AG08395 (cell line): ENCODE data around the gene BTG1.

Source experiments
- DNase-seq: peaks from one replicate; pipeline ENCODE4 v3.0.0; 2012; ENCODE audit warnings: mixed read lengths, low spot score

Gene BTG1, protein sequence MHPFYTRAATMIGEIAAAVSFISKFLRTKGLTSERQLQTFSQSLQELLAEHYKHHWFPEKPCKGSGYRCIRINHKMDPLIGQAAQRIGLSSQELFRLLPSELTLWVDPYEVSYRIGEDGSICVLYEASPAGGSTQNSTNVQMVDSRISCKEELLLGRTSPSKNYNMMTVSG

DNA sequence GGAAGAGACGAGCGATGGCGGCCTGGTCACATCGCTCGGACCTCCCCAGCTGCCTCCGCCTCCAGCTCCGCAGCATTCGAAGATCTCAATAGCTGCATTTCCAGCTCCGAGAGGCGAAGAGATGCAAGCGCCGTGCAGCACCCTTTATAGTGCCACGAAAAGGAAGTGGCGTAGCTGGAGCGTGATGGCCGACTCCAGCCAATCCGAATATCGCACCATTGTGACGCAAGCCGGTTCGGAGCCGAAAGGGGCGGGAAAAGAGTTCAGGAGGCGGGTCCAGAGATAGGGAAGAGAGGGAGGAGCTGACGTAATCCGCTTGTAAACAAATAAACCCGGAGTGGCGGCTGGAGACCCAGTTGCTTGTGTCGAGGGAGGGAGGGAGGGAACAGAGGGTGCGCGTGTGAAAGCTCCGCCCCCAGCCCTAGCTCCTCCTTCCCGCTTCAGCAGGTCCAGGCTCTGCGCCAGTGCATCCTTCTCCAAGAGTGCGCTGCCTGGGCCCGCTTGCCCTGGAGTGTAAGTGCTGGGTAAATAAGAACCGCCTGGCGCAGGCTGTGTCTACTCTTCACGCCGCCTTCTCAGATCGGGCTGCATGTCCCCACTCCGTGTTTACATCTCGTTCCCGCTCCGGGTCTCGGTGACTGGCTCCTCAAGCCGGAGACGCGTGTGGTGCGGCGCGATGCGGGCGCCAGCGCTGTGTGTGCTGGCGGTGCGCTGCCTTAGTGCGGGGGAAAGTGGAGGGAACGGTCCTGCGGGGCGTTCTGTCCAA, at the start of gene BTG1:
Gene BTG1, minus strand, starts transcription at position 116 of the 766 bp plus-strand sequence. CDS start 311 bp downstream, outside the sequence.
- DNase-seq = peak; percentile 97

DNA sequence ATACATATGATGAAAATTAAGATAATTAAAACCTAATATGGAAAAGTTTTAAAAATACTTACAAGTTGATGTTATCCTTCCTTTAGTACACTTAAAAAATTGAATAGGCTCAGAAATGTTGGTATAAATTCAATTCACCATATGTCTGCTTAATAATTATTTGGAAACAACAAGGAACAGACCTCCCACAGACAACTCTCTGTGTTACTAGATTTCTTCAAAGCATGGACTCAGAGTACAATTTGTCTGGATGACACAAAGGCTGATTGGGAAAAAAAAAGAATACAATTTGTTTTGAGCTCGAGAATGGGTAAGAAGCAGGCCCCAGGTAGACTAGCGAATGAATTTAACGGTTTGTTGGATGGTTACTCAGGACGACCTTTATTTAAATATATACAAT, 48.9 kb upstream of the BTG1 start:
- DNase-seq = no peak

DNA sequence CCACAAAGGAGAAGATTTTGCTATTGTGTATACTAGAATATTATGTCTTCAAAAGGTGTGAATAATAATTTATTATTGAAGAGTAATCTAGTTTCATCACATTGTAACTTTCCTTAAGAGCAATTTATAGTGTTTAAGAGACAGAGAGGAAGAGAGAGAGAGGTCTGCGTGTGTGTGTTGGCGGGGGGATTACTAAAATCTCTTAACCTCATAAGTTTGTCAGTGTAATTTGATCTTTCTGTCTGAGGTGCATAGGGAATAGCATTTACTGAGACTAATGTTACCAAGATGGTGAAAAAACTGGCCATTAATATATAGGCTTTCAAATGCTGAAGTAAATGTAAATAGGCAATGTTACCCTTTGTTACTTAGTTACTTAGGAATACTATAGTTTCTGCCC, 48.2 kb upstream of the BTG1 start:
- no peak for DNase-seq

DNA sequence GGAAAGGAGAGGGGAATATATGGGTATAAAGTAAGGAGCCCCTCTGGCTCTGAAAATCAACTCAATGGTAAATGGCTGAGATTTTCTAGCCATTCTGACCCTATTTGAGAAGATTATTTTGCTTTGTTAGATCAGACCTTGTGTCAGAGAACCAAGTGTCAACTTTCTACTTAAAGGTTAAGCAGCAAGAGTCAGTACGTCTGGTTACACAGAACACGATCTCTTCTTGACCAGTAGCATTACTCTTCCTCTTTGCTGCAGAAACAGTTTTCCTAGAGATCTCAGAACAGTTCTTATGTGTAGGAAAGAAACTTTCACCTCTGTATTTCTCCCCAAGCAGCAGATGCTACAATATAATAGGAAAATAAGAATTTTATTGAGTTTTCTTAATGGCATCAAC, 47.4 kb upstream of the BTG1 start:
- DNase-seq = no peak

DNA sequence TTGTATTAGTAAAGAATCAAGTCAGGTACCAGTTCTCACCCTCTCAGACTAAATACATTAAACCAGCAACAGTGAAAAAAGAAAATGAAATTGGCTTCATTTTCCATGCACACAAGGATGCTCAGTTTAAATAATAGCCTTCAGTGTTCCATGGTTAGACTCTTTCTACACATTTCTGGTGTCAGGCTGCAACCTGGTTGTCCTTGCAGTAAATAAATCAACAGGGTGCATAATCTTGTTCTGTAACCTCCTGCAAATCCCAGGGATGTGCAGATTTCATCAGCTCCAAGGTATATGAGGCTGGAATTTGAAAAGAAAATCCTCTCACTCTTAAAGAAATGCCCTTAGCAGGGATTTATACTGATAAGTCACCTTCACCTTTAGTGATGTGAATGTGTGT, 46.7 kb upstream of the BTG1 start:
- DNase-seq = no peak

DNA sequence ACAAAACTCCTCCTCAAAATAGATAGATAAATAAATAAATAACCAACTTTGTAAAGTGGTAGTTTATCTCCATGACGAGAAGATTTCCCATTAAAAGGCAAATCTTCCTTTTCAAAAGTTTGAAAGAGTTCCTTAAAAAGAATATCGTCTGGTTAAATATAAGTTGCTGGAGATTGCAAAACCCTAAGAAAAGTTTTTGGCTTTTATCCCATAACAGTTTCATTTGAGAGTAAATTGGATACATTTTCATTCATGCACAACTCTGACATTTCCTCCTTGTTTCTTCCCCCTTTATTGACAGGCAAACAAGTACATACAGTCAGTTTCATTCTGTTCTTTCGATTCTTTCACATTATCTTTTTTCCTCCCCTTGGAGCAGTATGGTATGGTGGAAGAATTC, 45.4 kb upstream of the BTG1 start:
- no peak for DNase-seq

DNA sequence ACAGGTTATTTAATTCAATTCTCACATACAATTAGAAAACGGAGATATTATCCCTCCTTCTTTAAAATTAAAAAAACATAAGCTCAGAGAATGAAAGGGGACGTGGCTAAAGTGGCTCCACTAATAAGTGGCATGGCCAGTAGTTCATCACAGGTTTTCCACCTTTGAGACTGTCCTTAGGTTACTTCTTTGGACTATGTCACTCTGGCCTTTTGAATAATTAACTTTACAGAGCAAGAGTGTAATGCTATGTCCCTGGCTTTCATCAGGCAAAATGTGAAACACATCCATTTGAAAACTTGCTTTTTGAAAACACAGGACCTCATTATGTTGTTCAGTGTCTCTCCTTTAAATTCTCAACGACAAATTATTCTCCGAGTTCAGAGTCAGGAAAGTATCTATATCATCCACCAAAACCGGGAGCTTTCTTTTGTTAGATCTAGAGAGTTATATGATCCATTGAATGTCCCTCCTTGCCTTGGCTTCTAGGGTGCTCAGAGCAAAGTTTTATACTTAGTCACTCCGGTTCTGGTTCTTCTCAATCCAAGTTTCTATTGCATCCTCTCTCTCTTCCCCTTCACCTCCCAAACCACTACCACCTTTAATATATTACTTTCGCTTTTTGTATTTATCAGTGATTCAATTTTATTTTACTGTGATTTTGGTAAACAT, 43.0 kb upstream of the BTG1 start:
- DNase-seq = no peak

DNA sequence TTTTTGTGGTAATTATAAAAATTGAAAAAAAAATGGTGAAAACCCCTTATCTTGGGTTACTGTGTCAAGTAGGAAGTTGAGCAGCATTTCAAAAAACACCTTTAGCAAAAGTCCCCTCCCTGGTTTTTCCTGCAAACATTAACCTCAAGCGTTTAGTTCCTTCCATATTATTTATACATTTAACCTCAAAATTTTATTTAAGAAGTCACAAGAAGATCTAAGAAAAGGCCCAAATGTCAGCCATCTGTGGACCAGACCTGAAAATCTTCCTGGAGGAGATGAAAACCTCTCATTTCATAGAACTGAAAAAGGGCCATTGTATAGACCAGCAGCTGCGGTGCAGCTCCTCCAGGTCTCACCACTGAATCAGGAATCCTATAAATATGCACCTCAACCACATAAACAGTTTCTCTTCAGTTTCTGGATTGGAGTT, 40.4 kb upstream of the BTG1 start:
- no peak for DNase-seq

DNA sequence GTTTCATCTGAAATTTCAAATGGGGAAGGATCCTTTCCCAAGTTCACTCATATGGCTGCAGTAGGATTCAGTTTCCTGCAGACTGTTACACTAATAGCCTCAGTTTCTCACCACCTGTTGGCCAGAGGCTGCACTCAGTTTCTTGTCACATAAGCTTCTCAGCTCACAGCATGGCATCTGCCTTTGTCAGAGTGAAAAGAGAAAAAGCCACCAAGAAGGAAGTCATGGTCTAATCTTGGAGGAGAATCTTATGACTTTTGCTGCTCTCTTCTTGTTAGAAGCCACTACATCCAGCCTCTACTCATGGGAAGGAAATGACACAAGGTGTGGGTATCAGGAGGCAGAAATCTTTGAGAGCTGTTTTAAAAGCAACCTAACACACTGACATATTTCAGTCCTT, 39.4 kb upstream of the BTG1 start:
- DNase-seq = no peak

DNA sequence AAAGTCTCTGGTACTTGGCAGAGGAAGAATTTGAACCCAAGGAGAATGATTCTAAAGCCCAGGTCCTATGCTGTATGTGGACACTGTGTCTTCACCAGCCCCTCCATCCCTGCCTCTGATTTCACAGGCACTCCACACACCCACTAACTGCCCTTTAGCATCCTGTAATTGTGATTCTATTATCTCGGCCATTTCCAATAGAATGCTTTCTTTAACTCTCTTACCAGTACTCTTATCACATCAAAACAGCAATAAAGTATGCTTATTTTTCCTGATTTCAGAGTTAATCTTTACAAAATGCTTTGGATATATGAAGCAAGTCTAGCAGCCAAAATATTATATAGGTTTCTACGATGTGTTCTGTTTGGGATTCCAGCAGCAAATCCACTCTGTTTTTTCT, 37.9 kb upstream of the BTG1 start:
- DNase-seq = no peak

DNA sequence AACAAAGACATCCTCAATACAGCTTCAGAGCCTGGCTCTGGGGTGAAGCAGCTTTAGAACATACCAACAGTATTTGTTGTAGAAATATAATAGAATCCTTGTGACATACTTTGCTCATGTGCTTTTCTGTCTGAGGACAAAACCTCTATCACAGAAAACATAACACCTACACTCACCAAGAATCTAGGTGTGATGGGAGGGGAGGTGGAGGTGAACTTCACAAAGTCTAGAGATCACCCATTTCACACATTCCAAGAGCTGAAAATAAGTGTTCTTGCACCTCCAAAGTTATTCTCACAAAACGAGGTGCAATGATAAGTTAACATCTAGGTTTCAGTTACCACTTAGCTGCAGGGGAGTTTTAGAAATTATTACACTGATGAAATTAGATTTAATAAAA, 32.7 kb upstream of the BTG1 start:
- DNase-seq = no peak

DNA sequence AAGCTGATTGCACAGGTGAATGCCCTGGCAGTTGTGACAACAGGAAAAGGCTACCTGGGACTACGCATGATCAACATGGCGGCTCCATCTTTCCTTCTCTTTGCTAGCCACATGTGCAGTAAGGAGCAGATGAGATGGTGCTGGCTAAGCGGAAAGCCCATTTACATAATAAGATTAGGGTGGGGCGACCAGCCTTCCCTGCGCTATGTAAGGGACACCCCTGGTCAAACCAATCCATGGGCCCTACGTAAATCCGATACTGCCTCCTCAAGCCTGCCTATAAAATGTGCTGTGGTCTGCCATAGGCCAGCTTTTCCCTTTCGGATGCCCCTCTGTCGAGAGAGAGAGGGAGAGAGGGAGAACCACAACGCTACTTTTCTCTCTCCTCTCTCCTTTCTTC, 31.0 kb upstream of the BTG1 start:
- no peak for DNase-seq

DNA sequence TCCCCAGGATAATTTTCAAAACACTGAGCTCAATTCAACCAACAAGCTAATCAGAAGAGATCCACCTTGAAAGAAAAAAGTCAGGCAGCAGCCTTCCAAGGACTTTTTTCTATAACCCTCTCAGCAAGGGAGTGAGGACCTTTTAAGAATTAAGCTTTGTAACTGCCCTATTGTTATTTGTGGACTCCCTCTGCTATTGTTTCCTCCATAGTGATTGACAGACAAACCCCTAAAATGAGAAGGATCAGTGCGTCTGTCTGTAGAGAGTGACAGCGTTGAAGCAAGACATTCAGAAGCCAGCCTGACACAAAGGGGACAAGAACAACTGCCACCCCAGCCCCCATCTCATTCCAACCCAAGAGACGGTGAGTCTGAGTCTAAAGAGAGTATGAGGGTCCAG, 30.3 kb upstream of the BTG1 start:
- no peak for DNase-seq

DNA sequence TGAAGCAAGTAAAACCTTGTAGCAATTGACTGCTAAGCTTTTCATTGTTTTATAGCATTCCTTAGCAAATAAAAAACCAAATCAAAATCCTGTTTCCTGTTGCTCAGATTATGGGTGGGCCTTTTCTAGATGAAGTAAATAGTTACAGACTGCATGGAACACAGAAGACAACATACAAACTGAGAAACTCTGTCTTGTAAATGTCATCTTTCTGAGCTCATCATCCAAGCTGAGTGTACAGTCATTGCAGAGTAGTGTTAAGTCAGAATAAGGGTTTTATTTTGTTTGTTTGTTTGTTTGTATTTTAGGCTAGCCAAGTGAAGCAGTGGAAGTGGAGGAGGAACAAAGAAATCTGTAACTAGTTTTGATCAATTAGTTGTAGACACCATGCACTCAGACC, 24.4 kb upstream of the BTG1 start:
- DNase-seq = no peak

DNA sequence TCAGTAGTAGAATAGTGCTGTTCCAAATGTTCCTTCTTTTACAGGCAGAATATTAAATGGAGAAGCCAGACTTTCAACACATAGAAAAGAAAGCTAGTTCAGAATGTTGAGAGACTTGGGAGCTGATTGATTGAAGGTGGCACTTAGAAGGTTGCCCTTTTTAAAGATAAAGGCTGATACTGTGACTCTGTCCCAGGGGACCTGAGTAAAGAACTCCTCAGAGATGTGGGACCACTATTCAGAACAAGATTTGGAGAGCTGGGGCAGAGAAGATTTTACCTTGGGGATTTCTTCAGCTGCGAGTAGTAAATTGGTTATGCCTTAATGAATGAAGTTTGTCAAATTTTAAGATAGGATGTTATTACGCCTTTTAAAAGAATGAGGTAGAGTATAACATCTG, 21.4 kb upstream of the BTG1 start:
- no peak for DNase-seq

DNA sequence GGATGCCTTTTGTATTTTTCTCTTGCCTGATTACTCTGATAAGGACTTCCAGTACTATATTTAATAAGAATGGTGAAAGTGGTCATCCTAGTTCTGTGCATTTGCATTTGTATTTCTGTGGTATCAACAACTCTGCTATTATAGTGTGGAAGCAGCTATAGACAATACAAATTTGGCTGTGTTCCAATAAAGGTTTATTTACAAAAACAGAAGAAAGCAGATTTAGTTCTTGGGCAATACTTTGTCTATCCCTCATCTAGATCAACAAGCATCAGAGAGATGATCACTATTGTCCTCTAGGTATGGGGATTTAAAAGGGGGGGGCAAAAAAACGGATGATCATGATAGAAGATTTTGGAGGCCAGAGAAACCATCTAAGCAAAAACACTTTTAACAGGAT, 19.1 kb upstream of the BTG1 start:
- DNase-seq = no peak

DNA sequence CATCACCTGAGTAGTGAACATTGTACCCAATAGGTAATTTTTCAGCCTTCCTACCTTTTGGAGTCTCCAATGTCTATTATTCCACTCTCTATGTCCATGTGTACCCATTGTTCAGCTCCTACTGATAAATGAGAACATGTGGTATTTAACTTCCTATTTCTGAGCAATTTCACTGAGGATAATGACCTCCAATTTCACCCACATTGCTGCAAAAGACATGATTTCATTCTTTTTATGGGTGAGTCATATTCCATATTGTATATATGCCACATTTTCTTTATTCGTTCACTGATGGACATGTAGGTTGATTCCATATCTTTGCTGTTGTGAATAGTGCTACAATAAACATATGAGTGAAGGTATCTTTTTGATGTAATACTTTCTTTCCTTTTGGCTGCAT, 16.4 kb upstream of the BTG1 start:
- DNase-seq = no peak

DNA sequence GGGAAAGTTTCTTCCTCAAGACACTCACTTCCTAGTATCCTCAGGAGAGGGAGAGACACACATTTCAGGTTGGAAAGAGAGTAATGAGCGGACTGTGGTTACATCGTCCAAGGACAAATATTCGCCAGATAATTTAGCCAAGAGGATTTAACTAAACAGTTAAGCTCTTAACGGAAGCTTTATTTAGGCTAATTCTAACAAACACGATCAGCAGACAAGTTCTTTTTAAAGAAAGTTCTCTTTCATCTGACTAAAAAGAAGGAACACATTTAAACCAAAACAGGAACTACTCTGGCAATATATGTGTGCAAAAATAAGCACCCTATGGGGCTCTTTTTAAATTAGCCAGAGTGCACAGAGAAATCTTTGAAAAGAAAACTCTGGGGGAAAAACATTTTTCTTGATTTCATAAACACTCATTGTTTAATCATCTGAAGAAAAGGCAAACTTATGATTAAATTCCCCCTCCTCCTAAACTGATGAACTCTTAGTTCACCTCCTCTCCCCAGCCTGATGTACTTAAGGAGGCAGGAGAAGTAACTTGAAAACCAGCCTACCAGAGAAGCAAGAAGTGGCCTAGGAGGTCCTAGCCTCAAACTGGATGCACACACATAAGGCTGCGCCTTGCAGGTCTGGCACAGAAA, 13.3 kb upstream of the BTG1 start:
- DNase-seq = no peak

DNA sequence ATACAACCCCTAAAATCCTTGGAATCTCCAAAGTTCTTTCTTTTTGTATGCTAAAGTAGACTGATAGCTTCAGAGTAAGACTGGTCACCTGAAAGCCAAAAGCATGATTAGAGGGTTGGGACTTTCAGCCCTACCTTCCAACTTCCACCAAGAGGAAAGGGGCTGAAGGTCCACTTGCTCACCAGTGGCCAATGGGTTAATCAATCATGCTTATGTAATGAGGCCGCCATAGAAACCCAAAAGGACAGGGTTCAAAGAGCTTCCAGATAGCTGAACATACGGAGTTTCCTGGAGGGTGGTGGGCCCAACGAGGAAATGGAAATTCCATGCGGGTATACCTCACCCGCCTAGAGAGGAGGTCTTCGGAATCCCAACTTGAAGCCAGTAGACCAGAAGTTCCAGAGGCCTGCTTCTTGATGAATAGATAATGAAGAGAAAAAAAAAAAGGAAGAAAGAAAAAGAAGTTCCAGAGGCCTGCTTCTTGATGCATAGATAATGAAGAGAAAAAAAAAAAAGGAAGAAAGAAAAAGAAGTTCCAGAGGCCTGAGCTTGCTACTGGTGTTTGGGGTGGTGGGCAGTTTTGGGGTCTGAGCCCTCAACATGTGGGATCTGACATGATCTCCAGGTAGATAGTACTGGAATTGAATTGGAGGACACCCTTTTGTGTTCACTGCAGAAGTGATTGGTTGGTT, 11.2 kb upstream of the BTG1 start:
- DNase-seq = no peak

DNA sequence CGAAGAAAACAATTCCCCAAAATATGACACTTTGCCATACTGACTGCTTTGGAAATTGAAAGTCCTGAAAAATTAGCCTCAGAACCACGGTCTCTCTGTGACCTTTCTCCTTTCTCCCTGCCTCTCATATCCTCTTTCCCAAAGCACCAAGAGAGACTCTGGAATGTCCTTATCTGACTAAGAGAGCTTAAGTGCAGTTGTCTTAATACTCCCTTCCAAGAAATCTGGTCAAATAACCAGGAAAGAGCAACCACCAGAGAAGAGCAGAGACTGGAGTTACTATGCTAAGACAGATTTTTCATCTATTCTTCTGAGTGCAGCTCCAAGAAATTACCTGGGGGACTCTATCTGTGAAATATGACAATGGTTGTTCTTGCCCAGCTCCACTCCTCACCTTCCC, 10.5 kb upstream of the BTG1 start:
- DNase-seq = no peak

DNA sequence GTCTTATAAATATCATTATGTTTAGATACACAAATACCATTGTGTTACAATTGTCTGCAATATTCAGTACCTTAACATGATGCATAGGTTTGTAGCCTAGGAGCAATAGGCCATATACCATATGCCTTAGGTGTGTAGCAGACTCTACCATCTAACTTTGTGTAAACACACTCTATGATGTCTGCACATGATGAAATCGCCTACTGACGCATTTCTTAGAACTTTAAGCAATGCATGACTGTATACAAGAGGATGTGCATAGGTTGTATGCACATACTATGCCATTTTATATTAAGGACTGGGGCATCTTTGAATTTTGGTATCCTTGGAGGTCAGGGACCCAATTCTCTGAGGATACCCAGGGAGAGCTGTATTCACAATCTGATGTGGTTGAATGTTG, 10.1 kb upstream of the BTG1 start:
- no peak for DNase-seq

DNA sequence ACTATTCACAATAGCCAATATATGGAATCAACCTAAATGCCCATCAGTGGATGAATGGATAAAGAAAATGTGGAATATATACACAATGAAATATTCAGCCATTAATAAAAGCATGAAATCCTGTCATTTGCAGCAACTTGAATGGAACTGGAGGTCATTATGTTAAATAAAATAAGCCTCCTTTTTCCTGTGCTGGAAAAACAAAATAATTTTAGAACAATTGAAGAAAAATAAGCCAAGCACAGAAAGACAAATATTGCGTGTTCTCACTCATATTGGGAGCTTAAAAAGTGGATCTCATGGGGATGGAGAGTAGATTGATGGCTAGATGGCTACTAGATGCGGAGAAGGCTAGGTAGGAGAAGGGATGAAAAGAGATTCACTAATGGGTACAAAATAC, 6.3 kb upstream of the BTG1 start:
- DNase-seq = no peak
